ENCODE results near the gene EXOC1. TPM values are rescaled to one million over a fixed set of nuclear protein-coding genes. Genes with fewer than 3 reads are reported as not detected.

EXOC1 gene
- 17.5 and 21.2 TPM in 2 replicates for total RNA-seq (2021)
- long read RNA-seq, transcript EXOC1-201 (19 exons, 3,357 nt), result minor isoform, 22 of 166 reads
- long read RNA-seq, transcript EXOC1-203 (19 exons, 3,551 nt), result major isoform, 33 of 166 reads
- long read RNA-seq, partial matches to known transcripts, result 92 of 166 reads
- long read RNA-seq, other reads (novel, unspliced or antisense), result 19 of 166 reads

- Histone ChIP-seq H3K4me2 (ENCODE audit: insufficient read depth, insufficient read length, low read length) (peak within 1 kb of the TSS; percentile 79), H3K79me1 (ENCODE audit: insufficient read depth, low read depth, low read length, poor library complexity, severe bottlenecking) (no peaks in the 10 kb centered on the region), H2BK20ac (ENCODE audit: low read depth, low read length, poor library complexity, severe bottlenecking) (no peak within 1 kb of the TSS), H2BK12ac (ENCODE audit: insufficient read length, low read depth, low read length) (no peak within 1 kb of the TSS), H2AFZ (ENCODE audit: low read length) (no peak within 1 kb of the TSS), H4K91ac (ENCODE audit: insufficient read length, low read depth, low read length) (no peak within 1 kb of the TSS), H3K4ac (ENCODE audit: low read depth, low read length) (no peak within 1 kb of the TSS), H4K5ac (ENCODE audit: insufficient read length, low read depth, low read length) (no peak within 1 kb of the TSS), H2BK120ac (ENCODE audit: low read depth, low read length, poor library complexity, severe bottlenecking) (no peak within 1 kb of the TSS), H3K9ac (ENCODE audit: extremely low read depth, insufficient read length, low read length) (peak within 1 kb of the TSS; percentile 76), H2BK5ac (ENCODE audit: insufficient read length, low read length) (no peak within 1 kb of the TSS), H3K14ac (ENCODE audit: insufficient read depth, low read length) (no peak within 1 kb of the TSS), H4K20me1 (ENCODE audit: control insufficient read depth, insufficient read depth, insufficient read length) (no peaks in the 10 kb centered on the region), H3K23ac (ENCODE audit: insufficient read length, low read depth, low read length) (no peak within 1 kb of the TSS), H2AK5ac (ENCODE audit: insufficient read length, low read length) (no peak within 1 kb of the TSS), H3K9me3 (ENCODE audit: control insufficient read depth, low read depth, low read length) (no peaks in the 10 kb centered on the region), H3K27me3 (ENCODE audit: insufficient read depth, low read length) (no peaks in the 10 kb centered on the region), H3K79me2 (ENCODE audit: insufficient read depth, low read length) (0 out of 2 replicates have a peak, but pooled peaks cover 2% of the 10 kb centered on the region), H3K4me1 (ENCODE audit: insufficient read depth, low read length) (no peaks in the 10 kb centered on the region), H3K56ac (ENCODE audit: insufficient read length, low read depth, low read length) (no peak within 1 kb of the TSS), H3K27ac (ENCODE audit: insufficient read length, low read depth, low read length) (no peak within 1 kb of the TSS), H2BK15ac (ENCODE audit: low read depth, low read length) (no peak within 1 kb of the TSS), H3K23me2 (ENCODE audit: insufficient read length, low read depth, low read length, poor library complexity, severe bottlenecking) (no peaks in the 10 kb centered on the region), H3T11ph (ENCODE audit: low read length) (no peak within 1 kb of the TSS), H4K8ac (replicated peaks; ENCODE audit: insufficient read length, low read depth, low read length) (no peak within 1 kb of the TSS), H3K18ac (ENCODE audit: insufficient read length, low read depth, low read length) (no peak within 1 kb of the TSS)
- H3K27me3 Mint-ChIP-seq (ENCODE audit: low read depth), result peaks cover 27% of the 10 kb centered on the region
- H3K9me3 Mint-ChIP-seq, result no peaks in the 10 kb centered on the region
- H3K27ac Mint-ChIP-seq, result peak within 1 kb of the TSS in 2 of 3 experiments; percentile 47 to 81; a peak in 2 of 7 replicates
- peaks cover 13% of the 10 kb centered on the region in 2 experiments for H3K4me1 Mint-ChIP-seq
- H3K36me3 Mint-ChIP-seq (ENCODE audit: insufficient read depth in 1 of 3, low read depth in 3 of 3), result no peaks in the 10 kb centered on the region; a peak in 2 of 7 replicates
- H3K4me3 Mint-ChIP-seq, result no peak within 1 kb of the TSS
- no CpG with 5 or more reads among the region's 50 CpGs for WGBS (ENCODE audit: extremely low coverage, insufficient read length, low lambda C conversion rate)
- TF ChIP-seq, protein P1, sequence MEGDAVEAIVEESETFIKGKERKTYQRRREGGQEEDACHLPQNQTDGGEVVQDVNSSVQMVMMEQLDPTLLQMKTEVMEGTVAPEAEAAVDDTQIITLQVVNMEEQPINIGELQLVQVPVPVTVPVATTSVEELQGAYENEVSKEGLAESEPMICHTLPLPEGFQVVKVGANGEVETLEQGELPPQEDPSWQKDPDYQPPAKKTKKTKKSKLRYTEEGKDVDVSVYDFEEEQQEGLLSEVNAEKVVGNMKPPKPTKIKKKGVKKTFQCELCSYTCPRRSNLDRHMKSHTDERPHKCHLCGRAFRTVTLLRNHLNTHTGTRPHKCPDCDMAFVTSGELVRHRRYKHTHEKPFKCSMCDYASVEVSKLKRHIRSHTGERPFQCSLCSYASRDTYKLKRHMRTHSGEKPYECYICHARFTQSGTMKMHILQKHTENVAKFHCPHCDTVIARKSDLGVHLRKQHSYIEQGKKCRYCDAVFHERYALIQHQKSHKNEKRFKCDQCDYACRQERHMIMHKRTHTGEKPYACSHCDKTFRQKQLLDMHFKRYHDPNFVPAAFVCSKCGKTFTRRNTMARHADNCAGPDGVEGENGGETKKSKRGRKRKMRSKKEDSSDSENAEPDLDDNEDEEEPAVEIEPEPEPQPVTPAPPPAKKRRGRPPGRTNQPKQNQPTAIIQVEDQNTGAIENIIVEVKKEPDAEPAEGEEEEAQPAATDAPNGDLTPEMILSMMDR (conservative IDR thresholded peaks at IDR 0.05), result no peak
- DNase-seq, result peak; percentile 98
These were observed at the start of gene EXOC1 for GRCh38 chr4:55853484-55854046. Gene EXOC1, plus strand, starts transcription at chr4:55853648. Its CDS starts 4,676 bp downstream, at chr4:55858324.
